Kidney (tissue), 14 donors: ENCODE data around the gene TENT4B. TPM values are rescaled to one million over a fixed set of nuclear protein-coding genes. Genes with fewer than 3 reads are reported as not detected.

Experiments
- DNase-seq, 5 donors: peaks; one replicate each; pipeline ENCODE4 v3.0.0-alpha.2; 2013 to 2020
- FAIRE-seq: peaks from 2 replicates; lab custom pipeline; 2012; peaks lifted over from hg19 to GRCh38; lab: Jason Lieb, UNC
- H3K27ac ChIP-seq, 2 donors: one replicate each; pipeline ENCODE4 v1.7.0; 2013; ENCODE audit warnings: low read depth in 2 of 2, low read length in 2 of 2, inconsistent platforms in 1 of 2
- H3K27me3 ChIP-seq: one replicate; pipeline ENCODE4 v1.7.1; 2013; ENCODE audit warnings: low read length, inconsistent platforms; ENCODE audit not compliant: control insufficient read depth, insufficient read depth
- H3K36me3 ChIP-seq, 3 donors: one replicate each; pipeline versions ENCODE4 v1.7.0 to v1.7.1; 2013; ENCODE audit warnings: low read length in 3 of 3, control low read depth in 1 of 3, inconsistent platforms in 1 of 3; ENCODE audit not compliant: insufficient read depth in 3 of 3, control insufficient read depth in 2 of 3
- H3K4me1 ChIP-seq, 3 donors: one replicate each; pipeline versions ENCODE4 v1.7.0 to v1.7.1; 2013; ENCODE audit warnings: low read length in 3 of 3, inconsistent platforms in 1 of 3, low read depth in 1 of 3; ENCODE audit not compliant: control insufficient read depth in 2 of 3, insufficient read depth in 2 of 3
- H3K4me3 ChIP-seq, 3 donors: one replicate each; pipeline versions ENCODE4 v1.7.0 to v1.8.1; 2013; ENCODE audit warnings: low read length in 3 of 3, control low read depth in 1 of 3, inconsistent platforms in 1 of 3
- H3K9ac ChIP-seq, 3 donors: one replicate each; pipeline versions ENCODE4 v1.7.0 to v1.7.1; 2013; ENCODE audit warnings: low read length in 3 of 3, control low read depth in 1 of 3, inconsistent platforms in 1 of 3
- H3K9me3 ChIP-seq, 3 donors: one replicate each; pipeline versions ENCODE4 v1.7.0 to v1.7.1; 2013; ENCODE audit warnings: low read length in 3 of 3, control low read depth in 1 of 3, inconsistent platforms in 1 of 3; ENCODE audit not compliant: control insufficient read depth in 2 of 3, insufficient read depth in 1 of 3
- CTCF ChIP-seq: IDR thresholded peaks from 3 replicates; pipeline ENCODE4 v1.5.1; 2012; ENCODE audit warnings: mild to moderate bottlenecking, moderate library complexity, borderline replicate concordance; ENCODE audit not compliant: insufficient read depth; ENCODE audit errors: extremely low read depth
- intact Hi-C: fragments of 100-400 bp; cut with DNase I; formaldehyde crosslinking; loops from one replicate; pipeline ENCODE4 v1.11.1; 2022
- polyA plus RNA-seq: library from polyadenylated mRNA; stranded (reverse); fragments of 350-450 nt; fragmentation: Illumina TruSeq; extraction: RNeasy Lipid Tissue Mini Kit (QIAGEN cat#74804); gene quantifications from one replicate; pipeline ENCODE4 v1.2.3, GENCODE V29; 2014; ENCODE audit warnings: low read depth, low replicate concordance; ENCODE audit not compliant: insufficient read depth
- total RNA-seq: library from RNA; stranded (reverse); fragmentation: NEBNext Ultra II Directional; extraction: Animal tissue kit (Norgen Biotek cat#: 25700); gene quantifications from one replicate; pipeline ENCODE4 v1.2.1, GENCODE V29; 2021
- donor health status: control.
- donor health status: control.
- donor health status: control.
- donor health status: control.
- donor health status: control.
- donor health status: DM: yes; HTN: yes; CAD: no.
- donor health status: Normal renal cell carcinoma (clear cell type).

The TENT4B gene
- total and polyA plus RNA-seq, 2 donors from 2014 or later = 4.7 to 13.2 TPM

- no peaks in the 10 kb centered on the region for H3K9me3 ChIP-seq
- peaks cover 9 to 31% (median 28%) of the 10 kb centered on the region in 3 donors for H3K36me3 ChIP-seq
- H3K27me3 ChIP-seq = no peaks in the 10 kb centered on the region
- FAIRE-seq = peak; percentile 90
- intact Hi-C loops = no loop called here
- H3K27ac ChIP-seq = no peak overlapping the region
- peak; percentile 62 for TF ChIP-seq CTCF
- peak in 2 of 5 donors; percentile 66 to 68 for DNase-seq
- no peak overlapping the region for H3K4me3 ChIP-seq
- H3K9ac ChIP-seq = no peak overlapping the region
- peaks cover 0 to 15% (median 14%) of the 10 kb centered on the region in 3 donors for H3K4me1 ChIP-seq
Measured at GRCh38 chr16:50213939-50214519, 60.9 kb downstream of the TENT4B start.

DNA sequence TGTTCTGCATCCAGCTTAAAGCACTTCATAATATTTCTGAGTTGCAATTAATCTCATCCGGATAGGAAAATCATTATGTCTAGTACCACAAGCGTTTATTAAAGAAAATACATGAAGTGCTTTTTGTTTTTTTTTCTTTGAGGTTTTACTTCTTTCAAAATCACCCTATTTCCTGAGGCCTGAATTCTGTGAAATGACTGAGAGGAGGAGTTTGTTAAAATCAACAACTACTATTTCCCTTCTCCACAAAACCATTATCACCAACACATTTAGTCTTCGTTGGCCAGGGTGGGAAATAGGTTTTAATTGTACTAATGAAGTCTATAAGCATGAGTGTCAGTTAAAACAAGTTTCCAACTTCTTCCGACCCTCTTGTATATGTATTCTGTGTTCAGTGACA is 62.6 kb downstream of the TENT4B start:
- Histone ChIP-seq H3K4me3 (no peak overlapping the region), H3K9ac (no peak overlapping the region), H3K27me3 (no peaks in the 10 kb centered on the region), H3K4me1 (peaks cover 0 to under 1% (median 0%) of the 10 kb centered on the region in 3 donors), H3K9me3 (no peaks in the 10 kb centered on the region), H3K36me3 (peaks cover 9 to 34% (median 28%) of the 10 kb centered on the region in 3 donors), H3K27ac (no peak overlapping the region)
- no peak for DNase-seq
- TF ChIP-seq CTCF = no peak
- intact Hi-C loops = no loop called here
- FAIRE-seq = no peak

DNA sequence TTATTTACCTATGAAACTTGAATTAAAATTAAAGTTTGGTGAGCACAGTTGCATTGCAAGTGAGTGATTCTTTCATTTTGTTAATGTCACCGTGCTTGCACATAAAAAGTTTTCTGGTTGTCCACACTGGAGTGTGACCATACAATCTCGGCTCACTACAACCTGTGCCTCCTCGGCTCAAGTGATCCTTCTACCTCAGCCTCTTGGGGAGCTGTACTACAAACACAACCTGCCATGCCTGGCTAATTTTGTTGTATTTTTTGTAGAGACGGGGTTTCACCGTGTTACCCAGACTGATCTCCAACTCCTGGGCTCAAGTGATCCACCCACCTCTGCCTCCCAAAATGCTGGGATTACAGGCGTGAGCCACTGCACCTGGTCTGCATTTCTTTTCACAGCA is 63.1 kb downstream of the TENT4B start:
- no peak for FAIRE-seq
- peaks cover 9 to 36% (median 28%) of the 10 kb centered on the region in 3 donors for H3K36me3 ChIP-seq

More for the DNA sequence above, 63.1 kb downstream of the TENT4B start:
- TF ChIP-seq CTCF = no peak
- Histone ChIP-seq H3K9ac (no peak overlapping the region), H3K9me3 (no peaks in the 10 kb centered on the region), H3K27ac (no peak overlapping the region), H3K27me3 (no peaks in the 10 kb centered on the region), H3K4me1 (no peaks in the 10 kb centered on the region), H3K4me3 (no peak overlapping the region)
- intact Hi-C loops = no loop called here
- DNase-seq = no peak
